B cell (primary cell): Measurements from ENCODE around the gene ABCA1. TPM values are rescaled to one million over a fixed set of nuclear protein-coding genes. Genes with fewer than 3 reads are reported as not detected.

ENCODE experiments used
- ATAC-seq: fragments of 200-7000 bp; cut with Tn5 transposase; one replicate; pipeline ENCODE4 v1.10.0; 2021; ENCODE audit warnings: low read depth, mild to moderate bottlenecking, moderate number of reproducible peaks, moderate library complexity
- CTCF ChIA-PET: fragments of 350-600 bp; sonication (Branson Sonifier 250); formaldehyde crosslinking; loops from one replicate; lab custom pipeline; 2021; ENCODE audit warnings: antibody characterized with exemption, inconsistent platforms; lab: Charles Lee
- POLR2A ChIA-PET: fragments of 350-600 bp; sonication (Branson Sonifier 250); formaldehyde crosslinking; loops from one replicate; lab custom pipeline; 2021; ENCODE audit warnings: antibody characterized with exemption; lab: Charles Lee
- DNase-seq: peaks from one replicate; pipeline ENCODE4 v3.0.0; 2013
- H2AFZ ChIP-seq: 2 replicates; pipeline ENCODE4 v1.6.1; 2012; ENCODE audit warnings: mild to moderate bottlenecking, low read depth, low read length; ENCODE audit not compliant: insufficient read depth, poor library complexity, severe bottlenecking
- H3K27ac ChIP-seq, 2 donors: 1 replicate in 1 of 2; 2 replicates in 1 of 2; pipeline ENCODE4 v1.5.1; 2012 to 2013; ENCODE audit warnings: low read length in 2 of 2, mild to moderate bottlenecking in 2 of 2, moderate library complexity in 1 of 2
- H3K27me3 ChIP-seq, 4 experiments: fragments of 200-600 bp in 1 of 4; sonication (generic) in 1 of 4; replicated peaks in 1 of 4; 1 replicate in 2 of 4; 2 replicates in 2 of 4; pipeline versions ENCODE4 v1.6.1 to v1.7.0; 2013 to 2016; ENCODE audit warnings: low read length in 3 of 4, mild to moderate bottlenecking in 2 of 4, mixed read lengths in 1 of 4, moderate library complexity in 1 of 4; ENCODE audit not compliant: insufficient read depth in 4 of 4, control insufficient read depth in 3 of 4; ENCODE audit errors: control extremely low read depth in 1 of 4
- H3K36me3 ChIP-seq, 2 experiments: replicated peaks in 1 of 2; 1 replicate in 1 of 2; 2 replicates in 1 of 2; pipeline versions ENCODE4 v1.6.1 to v1.7.1; 2013; ENCODE audit warnings: low read length in 1 of 2; ENCODE audit not compliant: insufficient read depth in 2 of 2, control insufficient read depth in 1 of 2; ENCODE audit errors: control extremely low read depth in 1 of 2, extremely low read depth in 1 of 2
- H3K4me1 ChIP-seq, 2 donors: fragments of 200-600 bp in 1 of 2; sonication (generic) in 1 of 2; 1 replicate in 1 of 2; 2 replicates in 1 of 2; pipeline versions ENCODE4 v1.5.1 to v1.6.1; 2013 to 2017; ENCODE audit warnings: low read length in 2 of 2; ENCODE audit not compliant: control insufficient read depth in 2 of 2, insufficient read depth in 2 of 2
- H3K4me2 ChIP-seq: replicated peaks from 2 replicates; pipeline ENCODE3; 2012; ENCODE audit warnings: mild to moderate bottlenecking, low read depth, low read length; ENCODE audit not compliant: poor library complexity, severe bottlenecking
- H3K4me3 ChIP-seq, 5 experiments: fragments of 200-600 bp in 1 of 5; sonication (generic) in 1 of 5; 1 replicate in 3 of 5; 2 replicates in 2 of 5; pipeline versions ENCODE4 v1.5.1 to v1.7.0; 2011 to 2016; ENCODE audit warnings: low read length in 4 of 5, mild to moderate bottlenecking in 4 of 5, low read depth in 2 of 5, control low read depth in 1 of 5, moderate library complexity in 1 of 5; ENCODE audit not compliant: insufficient read depth in 1 of 5; ENCODE audit errors: control extremely low read depth in 1 of 5, extremely low read depth in 1 of 5
- H3K79me2 ChIP-seq: fragments of 200-600 bp; sonication (generic); one replicate; pipeline ENCODE4 v1.6.0; 2016; ENCODE audit warnings: low read length; ENCODE audit not compliant: control insufficient read depth, insufficient read depth
- H3K9ac ChIP-seq: fragments of 200-600 bp; sonication (generic); 2 replicates; pipeline ENCODE4 v1.6.1; 2017; ENCODE audit warnings: mild to moderate bottlenecking, low read length, moderate library complexity
- H3K9me3 ChIP-seq, 3 donors: one replicate each; pipeline versions ENCODE4 v1.6.1 to v1.7.1; 2013; ENCODE audit warnings: low read length in 2 of 3; ENCODE audit not compliant: control insufficient read depth in 2 of 3, insufficient read depth in 1 of 3; ENCODE audit errors: control extremely low read depth in 1 of 3
- H4K20me1 ChIP-seq: 2 replicates; pipeline ENCODE4 v1.6.0; 2012; ENCODE audit warnings: mild to moderate bottlenecking, low read length; ENCODE audit not compliant: insufficient read depth, control insufficient read depth, poor library complexity, severe bottlenecking
- H3K27ac Mint-ChIP-seq: one replicate; pipeline ENCODE4 v1.8.0; 2021; ENCODE audit warnings: mixed read lengths
- H3K27me3 Mint-ChIP-seq: one replicate; pipeline ENCODE4 v1.8.0; 2021; ENCODE audit warnings: mixed read lengths
- H3K4me1 Mint-ChIP-seq: one replicate; pipeline ENCODE4 v1.8.0; 2021; ENCODE audit warnings: mixed read lengths
- H3K4me3 Mint-ChIP-seq: one replicate; pipeline ENCODE4 v1.8.0; 2021; ENCODE audit warnings: mixed read lengths
- H3K9me3 Mint-ChIP-seq: one replicate; pipeline ENCODE4 v1.8.0; 2022; ENCODE audit warnings: mixed read lengths; ENCODE audit not compliant: insufficient read depth
- CTCF ChIP-seq: fragments of 200-600 bp; IDR thresholded peaks from one replicate; pipeline ENCODE4 v1.8.0; 2022; ENCODE audit warnings: antibody characterized with exemption, mild to moderate bottlenecking
- EZH2 ChIP-seq: IDR thresholded peaks from 2 replicates; pipeline ENCODE4 v1.6.1; 2012; ENCODE audit warnings: borderline replicate concordance, low read depth, mild to moderate bottlenecking, moderate library complexity, low read length; ENCODE audit not compliant: insufficient read depth, poor library complexity, severe bottlenecking
- WGBS: methylation state at CpG from one replicate; pipeline ENCODE4 v1.1.5; 2013; ENCODE audit warnings: missing lambda C conversion rate; ENCODE audit not compliant: insufficient coverage; 5-methylcytosine and 5-hydroxymethylcytosine counted together
- intact Hi-C: fragments of 100-400 bp; cut with micrococcal nuclease; formaldehyde crosslinking; loops from one replicate; pipeline ENCODE4 v1.10.0; 2022
- polyA plus RNA-seq: library from polyadenylated mRNA; depleted of rRNA; stranded (reverse); fragments of >200 nt; gene quantifications from 2 replicates; pipeline ENCODE4 v1.2.3, GENCODE V29; 2012
- total RNA-seq, 2 donors: library from RNA; stranded (reverse); fragments of 120-200 nt in 1 of 2; gene quantifications; 1 replicate in 1 of 2; 2 replicates in 1 of 2; pipeline versions ENCODE4 v1.2.3 to v1.2.4, GENCODE V29; 2013 to 2022

Gene ABCA1
- total and polyA plus RNA-seq, 2 donors (not counting 1 experiment from before 2014, with no cell fraction given), result 5.2 to 24.0 TPM

- no peak overlapping the region for H3K4me3 Mint-ChIP-seq
- H3K27me3 ChIP-seq, result no peaks in the 10 kb centered on the region
- 93% methylated on average over 6 of the region's 7 CpGs for WGBS
- peaks cover 3% of the 10 kb centered on the region for H3K4me1 Mint-ChIP-seq
- intact Hi-C loops, result no loop called here
- H3K4me1 ChIP-seq, result no peaks in the 10 kb centered on the region
- H3K27ac Mint-ChIP-seq, result no peak overlapping the region
- no peak for DNase-seq
- TF ChIP-seq EZH2 (no peak), CTCF (no peak)
- POLR2A ChIA-PET, result no interaction called here
- H3K27ac ChIP-seq, result no peak overlapping the region
- no peak overlapping the region for H3K9ac ChIP-seq
- H4K20me1 ChIP-seq, result no peaks in the 10 kb centered on the region
- H3K9me3 Mint-ChIP-seq, result no peaks in the 10 kb centered on the region
- peaks cover 5 to 96% of the 10 kb centered on the region in 2 experiments for H3K36me3 ChIP-seq
- no peaks in the 10 kb centered on the region for H3K27me3 Mint-ChIP-seq
- H2AFZ ChIP-seq, result no peak overlapping the region
- no peak overlapping the region for H3K4me2 ChIP-seq
- no peaks in the 10 kb centered on the region for H3K9me3 ChIP-seq
- no peak overlapping the region for H3K4me3 ChIP-seq
- CTCF ChIA-PET, result interaction anchor here (1.1 kb wide), 1 partner anchor 588 kb away, joined by 3 read pairs; no protein-coding TSS in a partner anchor
- H3K79me2 ChIP-seq, result no peaks in the 10 kb centered on the region
- ATAC-seq, result no peak
Measured at GRCh38 chr9:104826911-104827310, 101.0 kb downstream of the ABCA1 start.

DNA sequence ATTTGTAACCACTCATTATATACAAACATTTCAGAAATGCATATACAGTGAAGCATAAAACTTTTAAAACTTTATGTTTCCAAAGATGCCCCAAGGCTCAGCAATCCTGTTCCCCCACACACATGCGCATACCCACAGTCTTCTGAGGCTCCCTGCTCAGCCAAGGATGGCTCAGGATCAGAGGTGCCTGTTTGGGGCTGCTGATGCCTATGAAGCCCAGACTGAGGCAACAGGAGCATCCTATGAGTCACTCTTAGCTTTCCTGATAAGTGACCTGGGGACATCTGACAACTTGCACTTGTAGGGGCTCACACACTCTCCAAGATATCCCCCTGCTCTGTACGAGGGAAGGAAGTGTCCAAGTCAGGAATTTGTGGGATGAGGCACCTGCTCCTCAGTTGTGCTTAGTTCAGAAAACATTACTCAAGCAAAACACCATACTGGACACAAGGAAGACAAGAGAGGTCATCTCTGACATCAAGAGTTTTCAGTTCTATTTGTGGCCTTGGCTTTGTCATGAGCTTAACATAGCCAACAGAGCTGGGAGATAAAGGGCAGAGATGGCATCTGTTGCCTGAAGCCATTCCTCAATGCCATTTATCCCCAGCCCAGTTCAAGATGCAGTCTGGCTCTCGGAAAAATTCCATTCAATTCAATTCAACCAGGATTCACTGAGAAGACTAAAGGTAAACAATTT lies 101.7 kb downstream of the ABCA1 start:
- ATAC-seq (no peak), DNase-seq (no peak)
- Mint-ChIP-seq H3K4me3 (no peak overlapping the region), H3K4me1 (peaks cover 3% of the 10 kb centered on the region), H3K9me3 (no peaks in the 10 kb centered on the region), H3K27me3 (no peaks in the 10 kb centered on the region), H3K27ac (no peak overlapping the region)
- H3K4me1 ChIP-seq, result no peaks in the 10 kb centered on the region
- peaks cover 5 to 96% of the 10 kb centered on the region in 2 experiments for H3K36me3 ChIP-seq
- H2AFZ ChIP-seq, result no peak overlapping the region
- H3K9ac ChIP-seq, result no peak overlapping the region
- no peaks in the 10 kb centered on the region for H4K20me1 ChIP-seq
- 86% methylated on average over 2 of the region's 3 CpGs for WGBS
- H3K79me2 ChIP-seq, result no peaks in the 10 kb centered on the region
- ChIA-PET CTCF (no interaction called here), POLR2A (no interaction called here)
- H3K27me3 ChIP-seq, result no peaks in the 10 kb centered on the region
- TF ChIP-seq CTCF (no peak), EZH2 (no peak)
- no peak overlapping the region for H3K4me3 ChIP-seq
- intact Hi-C loops, result no loop called here
- H3K27ac ChIP-seq, result no peak overlapping the region
- H3K9me3 ChIP-seq, result no peaks in the 10 kb centered on the region
- no peak overlapping the region for H3K4me2 ChIP-seq
